Mesothelial cell of epicardium (in vitro differentiated cells): ENCODE data around the gene MAEA. TPM values are rescaled to one million over a fixed set of nuclear protein-coding genes. Genes with fewer than 3 reads are reported as not detected.

ENCODE experiments used
- DNase-seq, 2 experiments: peaks; one replicate each; pipeline ENCODE4 v3.0.0; 2021; ENCODE audit warnings: low spot score in 2 of 2; ENCODE audit not compliant: unreplicated experiment in 2 of 2
- H3K27ac Mint-ChIP-seq: 2 replicates; pipeline ENCODE4 v1.8.0; 2021; ENCODE audit warnings: mixed read lengths
- H3K27me3 Mint-ChIP-seq: 2 replicates; pipeline ENCODE4 v1.8.0; 2021; ENCODE audit warnings: low read depth, mixed read lengths
- H3K36me3 Mint-ChIP-seq: 2 replicates; pipeline ENCODE4 v1.8.0; 2021; ENCODE audit warnings: mixed read lengths
- H3K4me1 Mint-ChIP-seq: 2 replicates; pipeline ENCODE4 v1.8.0; 2021; ENCODE audit warnings: mixed read lengths
- H3K4me3 Mint-ChIP-seq: 2 replicates; pipeline ENCODE4 v1.8.0; 2021; ENCODE audit warnings: mild to moderate bottlenecking, moderate library complexity, mixed read lengths
- H3K9me3 Mint-ChIP-seq: 2 replicates; pipeline ENCODE4 v1.8.0; 2021; ENCODE audit warnings: mixed read lengths
- CTCF ChIP-seq: fragments of 200-600 bp; sonication (generic); IDR thresholded peaks from one replicate; pipeline ENCODE4 v1.5.0; 2021; ENCODE audit warnings: antibody characterized with exemption; ENCODE audit not compliant: unreplicated experiment
- total RNA-seq: library from RNA; stranded (reverse); gene quantifications from 3 replicates; pipeline ENCODE4 v1.2.1, GENCODE V29; 2021

The MAEA gene
- total RNA-seq, 1 donor from 2014 or later: 73.4 TPM

GRCh38 chr4:1346781-1347409 is 57.2 kb downstream of the MAEA start, which contains the start of gene UVSSA:
UVSSA (plus strand) TSS chr4:1347208; CDS start chr4:1348092, 884 bp downstream.
- Mint-ChIP-seq H3K9me3 (no peaks in the 10 kb centered on the region), H3K4me3 (peak within 1 kb of the TSS; percentile 83), H3K27ac (peak within 1 kb of the TSS; percentile 96), H3K27me3 (no peaks in the 10 kb centered on the region), H3K4me1 (peaks cover 30% of the 10 kb centered on the region), H3K36me3 (peaks cover 15% of the 10 kb centered on the region)
- DNase-seq: peak; percentile 100
- no peak for TF ChIP-seq CTCF

GRCh38 chr4:1347410-1347864 is 57.7 kb downstream of the MAEA start:
- H3K4me3 Mint-ChIP-seq: peak overlapping the region; percentile 83
- TF ChIP-seq CTCF: no peak
- H3K9me3 Mint-ChIP-seq: no peaks in the 10 kb centered on the region
- no peaks in the 10 kb centered on the region for H3K27me3 Mint-ChIP-seq
- H3K36me3 Mint-ChIP-seq: peaks cover 10% of the 10 kb centered on the region
- peak; percentile 45 to 77 for DNase-seq
- peak overlapping the region; percentile 96 for H3K27ac Mint-ChIP-seq
- peaks cover 30% of the 10 kb centered on the region for H3K4me1 Mint-ChIP-seq

GRCh38 chr4:1348014-1348513 is 58.4 kb downstream of the MAEA start:
- peaks cover 9% of the 10 kb centered on the region for H3K36me3 Mint-ChIP-seq
- no peak for TF ChIP-seq CTCF
- H3K9me3 Mint-ChIP-seq: no peaks in the 10 kb centered on the region
- no peak for DNase-seq
- peak overlapping the region; percentile 83 for H3K4me3 Mint-ChIP-seq
- H3K27me3 Mint-ChIP-seq: no peaks in the 10 kb centered on the region
- peaks cover 30% of the 10 kb centered on the region for H3K4me1 Mint-ChIP-seq
- H3K27ac Mint-ChIP-seq: peak overlapping the region; percentile 96

GRCh38 chr4:1348746-1349145 is 59.1 kb downstream of the MAEA start:
- H3K27ac Mint-ChIP-seq: peak overlapping the region; percentile 96
- no peak for TF ChIP-seq CTCF
- DNase-seq: no peak
- peaks cover 30% of the 10 kb centered on the region for H3K4me1 Mint-ChIP-seq
- no peaks in the 10 kb centered on the region for H3K27me3 Mint-ChIP-seq
- H3K9me3 Mint-ChIP-seq: no peaks in the 10 kb centered on the region
- peaks cover 6% of the 10 kb centered on the region for H3K36me3 Mint-ChIP-seq
- H3K4me3 Mint-ChIP-seq: peak overlapping the region; percentile 83

GRCh38 chr4:1349359-1350168 is 59.9 kb downstream of the MAEA start:
- Mint-ChIP-seq H3K4me1 (peaks cover 29% of the 10 kb centered on the region), H3K4me3 (no peak overlapping the region), H3K27me3 (no peaks in the 10 kb centered on the region), H3K36me3 (peaks cover 3% of the 10 kb centered on the region), H3K9me3 (no peaks in the 10 kb centered on the region), H3K27ac (no peak overlapping the region)
- DNase-seq: no peak
- no peak for TF ChIP-seq CTCF
